AG10803 (cell line): ENCODE data around the gene FAM120B.
"Not testable (repeated sequence)": the region's sequence is repeated elsewhere in the genome, so short reads cannot be mapped to it uniquely, and the experiment has no call there.

Experiments
- DNase-seq: peaks from one replicate; pipeline ENCODE4 v3.0.0; 2010; ENCODE audit warnings: low read depth
- H3K4me3 ChIP-seq: 2 replicates; pipeline ENCODE4 v1.5.1; 2011; ENCODE audit warnings: mild to moderate bottlenecking, low read length, control low read depth
- CTCF ChIP-seq: conservative IDR thresholded peaks from 2 replicates; pipeline ENCODE4 v1.5.1; 2011; ENCODE audit warnings: mild to moderate bottlenecking, low read length, control low read depth, inconsistent platforms

Gene FAM120B

GRCh38 chr6:170403451-170403850 lies 96.9 kb downstream of the FAM120B start:
- DNase-seq, result peak; percentile 40
- TF ChIP-seq CTCF, result no peak
- H3K4me3 ChIP-seq, result no peak overlapping the region

- peak; percentile 44 for DNase-seq
- TF ChIP-seq CTCF, result no peak
These were observed 97.5 kb downstream of the FAM120B start for GRCh38 chr6:170404036-170404435.

GRCh38 chr6:170404697-170405096 lies 98.1 kb downstream of the FAM120B start:
- DNase-seq, result no peak
- no peak for TF ChIP-seq CTCF
- H3K4me3 ChIP-seq, result no peak overlapping the region

More at GRCh38 chr6:170404036-170404435, 97.5 kb downstream of the FAM120B start:
- H3K4me3 ChIP-seq, result no peak overlapping the region

- peak; percentile 95 for DNase-seq
- no peak overlapping the region for H3K4me3 ChIP-seq
- TF ChIP-seq CTCF, result no peak
These were observed 98.9 kb downstream of the FAM120B start for GRCh38 chr6:170405311-170405975.

GRCh38 chr6:170407200-170407599 lies 100.6 kb downstream of the FAM120B start:
- no peak for TF ChIP-seq CTCF
- H3K4me3 ChIP-seq, result no peak overlapping the region
- no peak for DNase-seq

GRCh38 chr6:170407932-170408331 lies 101.4 kb downstream of the FAM120B start:
- H3K4me3 ChIP-seq, result no peak overlapping the region
- TF ChIP-seq CTCF, result no peak
- DNase-seq, result no peak

GRCh38 chr6:170409746-170410145 lies 103.2 kb downstream of the FAM120B start:
- not testable (repeated sequence) for DNase-seq, H3K4me3 ChIP-seq
